ENCODE measurements around the gene FAH. TPM values are rescaled to one million over a fixed set of nuclear protein-coding genes. Genes with fewer than 3 reads are reported as not detected.

The FAH gene
- total RNA-seq, 1 donor from 2014 or later, result 25.6 TPM

GRCh38 chr15:80185152-80185551 is 32.4 kb downstream of the FAH start:
- Histone ChIP-seq H3K9me3 (no peaks in the 10 kb centered on the region), H3K36me3 (peaks cover 67% of the 10 kb centered on the region), H3K4me1 (peaks cover 7% of the 10 kb centered on the region), H3K27ac (no peak overlapping the region), H3K27me3 (ENCODE audit: low read depth) (no peaks in the 10 kb centered on the region), H3K4me3 (no peak overlapping the region)
- TF ChIP-seq CTCF (IDR thresholded peaks at IDR 0.05), result no peak
- intact Hi-C loops (cut with DNase I), result no loop called here
- ATAC-seq (no peak), DNase-seq (no peak)

DNA sequence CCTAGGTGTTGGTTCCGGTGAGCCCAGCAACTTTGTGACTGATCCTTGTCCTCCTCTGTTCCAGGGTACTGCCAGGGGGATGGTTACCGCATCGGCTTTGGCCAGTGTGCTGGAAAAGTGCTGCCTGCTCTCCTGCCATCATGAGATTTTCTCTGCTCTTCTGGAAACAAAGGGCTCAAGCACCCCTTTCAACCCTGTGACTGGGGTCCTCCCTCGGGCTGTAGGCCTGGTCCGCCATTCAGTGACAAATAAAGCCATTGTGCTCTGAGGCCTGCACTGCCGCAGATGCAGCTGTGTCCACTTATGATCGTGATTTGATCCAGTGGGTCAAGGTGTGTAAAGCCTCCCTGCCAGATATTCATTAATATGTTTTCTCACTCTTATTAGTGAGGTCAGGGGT is 33.3 kb downstream of the FAH start:
- ATAC-seq (no peak), DNase-seq (no peak)
- Histone ChIP-seq H3K27ac (no peak overlapping the region), H3K9me3 (no peaks in the 10 kb centered on the region), H3K36me3 (peaks cover 57% of the 10 kb centered on the region), H3K4me3 (no peak overlapping the region), H3K27me3 (ENCODE audit: low read depth) (no peaks in the 10 kb centered on the region), H3K4me1 (peaks cover 7% of the 10 kb centered on the region)
- intact Hi-C loops (cut with DNase I), result no loop called here
- no peak for TF ChIP-seq CTCF (IDR thresholded peaks at IDR 0.05)

GRCh38 chr15:80186597-80186996 is 33.8 kb downstream of the FAH start:
- Histone ChIP-seq H3K27ac (no peak overlapping the region), H3K36me3 (peaks cover 52% of the 10 kb centered on the region), H3K9me3 (no peaks in the 10 kb centered on the region), H3K27me3 (ENCODE audit: low read depth) (no peaks in the 10 kb centered on the region), H3K4me1 (peaks cover 7% of the 10 kb centered on the region), H3K4me3 (no peak overlapping the region)
- no peak for TF ChIP-seq CTCF (IDR thresholded peaks at IDR 0.05)
- intact Hi-C loops (cut with DNase I), result no loop called here
- no peak for DNase-seq
- no peak for ATAC-seq

DNA sequence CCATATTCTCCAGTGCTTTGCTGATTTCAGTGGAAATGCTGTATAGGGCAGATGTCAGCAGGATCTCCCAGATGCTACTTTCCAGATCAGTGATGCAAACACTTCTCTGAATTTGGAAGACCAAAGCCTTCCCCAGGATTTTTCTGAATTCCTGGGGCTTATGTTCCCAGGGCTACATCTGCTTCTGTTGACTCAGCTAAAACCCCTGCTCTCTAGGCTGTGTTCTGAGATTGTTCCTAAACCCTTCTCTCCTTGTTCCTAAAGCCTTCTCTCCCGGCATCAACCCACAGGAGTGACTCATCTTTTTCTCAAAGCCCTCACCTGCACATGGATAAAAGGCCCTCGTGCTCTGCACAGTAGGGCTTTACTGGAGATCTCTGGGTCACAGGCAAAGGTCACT is 35.5 kb downstream of the FAH start:
- intact Hi-C loops (cut with DNase I), result no loop called here
- Histone ChIP-seq H3K4me3 (no peak overlapping the region), H3K27ac (no peak overlapping the region), H3K9me3 (no peaks in the 10 kb centered on the region), H3K36me3 (peaks cover 44% of the 10 kb centered on the region), H3K4me1 (no peaks in the 10 kb centered on the region), H3K27me3 (ENCODE audit: low read depth) (no peaks in the 10 kb centered on the region)
- no peak for TF ChIP-seq CTCF (IDR thresholded peaks at IDR 0.05)
- no peak for ATAC-seq
- DNase-seq, result no peak

GRCh38 chr15:80191198-80191597 is 38.4 kb downstream of the FAH start:
- H3K27me3 ChIP-seq (ENCODE audit: low read depth), result no peaks in the 10 kb centered on the region
- peaks cover 14% of the 10 kb centered on the region for H3K36me3 ChIP-seq
- no peak for ATAC-seq
- H3K9me3 ChIP-seq, result no peaks in the 10 kb centered on the region
- H3K27ac ChIP-seq, result no peak overlapping the region
- H3K4me1 ChIP-seq, result no peaks in the 10 kb centered on the region
- no peak for TF ChIP-seq CTCF (IDR thresholded peaks at IDR 0.05)
- intact Hi-C loops (cut with DNase I), result no loop called here
- no peak overlapping the region for H3K4me3 ChIP-seq
- no peak for DNase-seq

Measured in lower lobe of right lung (tissue), 2 donors.